Measurements from ENCODE around the gene TCERG1L. TPM values are rescaled to one million over a fixed set of nuclear protein-coding genes. Genes with fewer than 3 reads are reported as not detected.

The TCERG1L gene
- total RNA-seq, 1 experiment from 2014 or later: not detected

DNA sequence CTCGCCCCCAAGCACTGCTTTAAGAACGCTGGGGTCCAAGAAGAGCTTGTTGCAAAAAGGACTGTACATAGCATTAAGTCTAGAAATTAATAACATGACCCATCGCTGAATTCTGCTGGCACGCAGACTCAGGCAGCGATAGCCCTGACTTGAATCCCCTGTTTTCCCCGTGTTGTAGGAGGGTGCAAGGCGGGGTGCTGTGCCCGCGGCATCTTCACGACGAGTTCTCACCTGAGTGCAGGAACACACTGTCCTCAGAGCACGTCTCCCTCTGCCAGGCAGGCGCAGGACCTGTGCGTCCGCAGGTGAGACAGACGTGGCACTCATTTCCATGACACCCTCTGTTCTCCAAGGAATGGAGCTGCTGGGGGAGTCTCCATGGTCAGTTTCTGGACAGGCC is 243.2 kb downstream of the TCERG1L start:
- ChIA-PET CTCF (no interaction called here), POLR2A (no interaction called here)
- no TSS peak for BruUV-seq (replicated peaks)
- TF ChIP-seq POLR2AphosphoS5 (IDR thresholded peaks at IDR 0.05; ENCODE audit: low read depth, low read length) (no peak), TCF7L2 (IDR thresholded peaks at IDR 0.05; ENCODE audit: low read depth, low read length) (no peak), SIN3A (IDR thresholded peaks at IDR 0.05; ENCODE audit: borderline replicate concordance, insufficient read depth, low read depth, low read length) (no peak)
- TF ChIP-seq, protein P1, sequence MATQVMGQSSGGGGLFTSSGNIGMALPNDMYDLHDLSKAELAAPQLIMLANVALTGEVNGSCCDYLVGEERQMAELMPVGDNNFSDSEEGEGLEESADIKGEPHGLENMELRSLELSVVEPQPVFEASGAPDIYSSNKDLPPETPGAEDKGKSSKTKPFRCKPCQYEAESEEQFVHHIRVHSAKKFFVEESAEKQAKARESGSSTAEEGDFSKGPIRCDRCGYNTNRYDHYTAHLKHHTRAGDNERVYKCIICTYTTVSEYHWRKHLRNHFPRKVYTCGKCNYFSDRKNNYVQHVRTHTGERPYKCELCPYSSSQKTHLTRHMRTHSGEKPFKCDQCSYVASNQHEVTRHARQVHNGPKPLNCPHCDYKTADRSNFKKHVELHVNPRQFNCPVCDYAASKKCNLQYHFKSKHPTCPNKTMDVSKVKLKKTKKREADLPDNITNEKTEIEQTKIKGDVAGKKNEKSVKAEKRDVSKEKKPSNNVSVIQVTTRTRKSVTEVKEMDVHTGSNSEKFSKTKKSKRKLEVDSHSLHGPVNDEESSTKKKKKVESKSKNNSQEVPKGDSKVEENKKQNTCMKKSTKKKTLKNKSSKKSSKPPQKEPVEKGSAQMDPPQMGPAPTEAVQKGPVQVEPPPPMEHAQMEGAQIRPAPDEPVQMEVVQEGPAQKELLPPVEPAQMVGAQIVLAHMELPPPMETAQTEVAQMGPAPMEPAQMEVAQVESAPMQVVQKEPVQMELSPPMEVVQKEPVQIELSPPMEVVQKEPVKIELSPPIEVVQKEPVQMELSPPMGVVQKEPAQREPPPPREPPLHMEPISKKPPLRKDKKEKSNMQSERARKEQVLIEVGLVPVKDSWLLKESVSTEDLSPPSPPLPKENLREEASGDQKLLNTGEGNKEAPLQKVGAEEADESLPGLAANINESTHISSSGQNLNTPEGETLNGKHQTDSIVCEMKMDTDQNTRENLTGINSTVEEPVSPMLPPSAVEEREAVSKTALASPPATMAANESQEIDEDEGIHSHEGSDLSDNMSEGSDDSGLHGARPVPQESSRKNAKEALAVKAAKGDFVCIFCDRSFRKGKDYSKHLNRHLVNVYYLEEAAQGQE (IDR thresholded peaks at IDR 0.05; ENCODE audit: insufficient read depth in 1 of 2, low read depth in 2 of 2, low read length in 1 of 2): no peak
- TF ChIP-seq, protein P2, sequence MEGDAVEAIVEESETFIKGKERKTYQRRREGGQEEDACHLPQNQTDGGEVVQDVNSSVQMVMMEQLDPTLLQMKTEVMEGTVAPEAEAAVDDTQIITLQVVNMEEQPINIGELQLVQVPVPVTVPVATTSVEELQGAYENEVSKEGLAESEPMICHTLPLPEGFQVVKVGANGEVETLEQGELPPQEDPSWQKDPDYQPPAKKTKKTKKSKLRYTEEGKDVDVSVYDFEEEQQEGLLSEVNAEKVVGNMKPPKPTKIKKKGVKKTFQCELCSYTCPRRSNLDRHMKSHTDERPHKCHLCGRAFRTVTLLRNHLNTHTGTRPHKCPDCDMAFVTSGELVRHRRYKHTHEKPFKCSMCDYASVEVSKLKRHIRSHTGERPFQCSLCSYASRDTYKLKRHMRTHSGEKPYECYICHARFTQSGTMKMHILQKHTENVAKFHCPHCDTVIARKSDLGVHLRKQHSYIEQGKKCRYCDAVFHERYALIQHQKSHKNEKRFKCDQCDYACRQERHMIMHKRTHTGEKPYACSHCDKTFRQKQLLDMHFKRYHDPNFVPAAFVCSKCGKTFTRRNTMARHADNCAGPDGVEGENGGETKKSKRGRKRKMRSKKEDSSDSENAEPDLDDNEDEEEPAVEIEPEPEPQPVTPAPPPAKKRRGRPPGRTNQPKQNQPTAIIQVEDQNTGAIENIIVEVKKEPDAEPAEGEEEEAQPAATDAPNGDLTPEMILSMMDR (IDR thresholded peaks at IDR 0.05): no peak
- in situ Hi-C loops (cut with HindIII; ENCODE audit: low pct_unique_long_range_greater_than_20kb, low sequenced_read_pairs) (no loop called here), intact Hi-C loops (cut with micrococcal nuclease; ENCODE audit: unreplicated experiment) (no loop called here)
- DNase-seq (ENCODE audit: low read depth, low spot score): no peak
- Histone ChIP-seq H3K27ac (ENCODE audit: low read length) (no peak overlapping the region), H3K27me3 (ENCODE audit: control insufficient read depth, insufficient read depth, low read length) (peaks cover 4% of the 10 kb centered on the region; the same call in 1 of the 2 replicates), H3K9me3 (ENCODE audit: control insufficient read depth, insufficient read depth, low read depth, low read length) (no peaks in the 10 kb centered on the region), H3K4me1 (ENCODE audit: control insufficient read depth, insufficient read depth, low read length) (no peaks in the 10 kb centered on the region), H3K4me3 (ENCODE audit: low read depth in 2 of 2, low read length in 2 of 2) (no peak overlapping the region), H3K36me3 (ENCODE audit: control insufficient read depth, insufficient read depth, low read length) (no peaks in the 10 kb centered on the region)
- no peak for ATAC-seq

DNA sequence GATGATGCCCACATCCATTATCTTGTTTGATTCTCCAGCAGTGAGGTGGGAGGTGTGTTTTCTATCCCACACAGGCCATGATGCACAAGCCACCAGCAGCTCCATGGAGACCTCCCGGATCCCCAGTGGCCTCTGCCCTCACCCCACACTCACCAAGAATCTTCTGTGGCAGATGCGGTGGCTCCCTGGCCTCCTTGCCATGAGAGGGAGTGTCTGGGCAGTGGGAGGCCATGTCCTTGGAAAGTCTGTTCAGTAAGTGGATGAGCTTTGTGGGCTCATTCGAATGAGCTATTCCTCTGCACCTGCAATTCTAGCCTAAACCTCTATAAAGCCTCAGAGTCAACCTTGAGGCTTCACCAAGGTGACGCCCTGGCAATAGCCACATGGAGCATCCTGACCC is 243.8 kb downstream of the TCERG1L start:
- Histone ChIP-seq H3K36me3 (ENCODE audit: control insufficient read depth, insufficient read depth, low read length) (no peaks in the 10 kb centered on the region), H3K27me3 (ENCODE audit: control insufficient read depth, insufficient read depth, low read length) (peaks cover 4% of the 10 kb centered on the region; the same call in 1 of the 2 replicates), H3K4me1 (ENCODE audit: control insufficient read depth, insufficient read depth, low read length) (no peaks in the 10 kb centered on the region), H3K27ac (ENCODE audit: low read length) (no peak overlapping the region), H3K4me3 (ENCODE audit: low read depth in 2 of 2, low read length in 2 of 2) (no peak overlapping the region), H3K9me3 (ENCODE audit: control insufficient read depth, insufficient read depth, low read depth, low read length) (no peaks in the 10 kb centered on the region)
- intact Hi-C loops (cut with micrococcal nuclease; ENCODE audit: unreplicated experiment) (no loop called here), in situ Hi-C loops (cut with HindIII; ENCODE audit: low pct_unique_long_range_greater_than_20kb, low sequenced_read_pairs) (no loop called here)
- no peak for ATAC-seq
- ChIA-PET CTCF (no interaction called here), POLR2A (no interaction called here)
- TF ChIP-seq, protein P1 (IDR thresholded peaks at IDR 0.05; ENCODE audit: insufficient read depth in 1 of 2, low read depth in 2 of 2, low read length in 1 of 2): no peak
- TF ChIP-seq SIN3A (IDR thresholded peaks at IDR 0.05; ENCODE audit: borderline replicate concordance, insufficient read depth, low read depth, low read length) (no peak), POLR2AphosphoS5 (IDR thresholded peaks at IDR 0.05; ENCODE audit: low read depth, low read length) (no peak), TCF7L2 (IDR thresholded peaks at IDR 0.05; ENCODE audit: low read depth, low read length) (no peak)
- TF ChIP-seq, protein P2 (IDR thresholded peaks at IDR 0.05): no peak
- BruUV-seq (replicated peaks): no TSS peak
- DNase-seq (ENCODE audit: low read depth, low spot score): no peak

All from Panc1 (cell line).